Right renal cortex interstitium (tissue), 3 donors: ENCODE data around the gene TOM1L1. TPM values are rescaled to one million over a fixed set of nuclear protein-coding genes. Genes with fewer than 3 reads are reported as not detected.

Source experiments
- DNase-seq, 3 donors: peaks; one replicate each; pipeline ENCODE4 v3.0.0-alpha.2; 2013; ENCODE audit warnings: low read depth in 3 of 3, low spot score in 2 of 3
- polyA plus RNA-seq, 3 donors: library from polyadenylated mRNA; unstranded; fragments of 120-200 nt; gene quantifications; one replicate each; pipeline ENCODE4 v1.2.1, GENCODE V29; 2013; ENCODE audit not compliant: insufficient read length in 3 of 3

Gene TOM1L1
- polyA plus RNA-seq, 3 donors = 104 to 116 (median 105) TPM

DNA sequence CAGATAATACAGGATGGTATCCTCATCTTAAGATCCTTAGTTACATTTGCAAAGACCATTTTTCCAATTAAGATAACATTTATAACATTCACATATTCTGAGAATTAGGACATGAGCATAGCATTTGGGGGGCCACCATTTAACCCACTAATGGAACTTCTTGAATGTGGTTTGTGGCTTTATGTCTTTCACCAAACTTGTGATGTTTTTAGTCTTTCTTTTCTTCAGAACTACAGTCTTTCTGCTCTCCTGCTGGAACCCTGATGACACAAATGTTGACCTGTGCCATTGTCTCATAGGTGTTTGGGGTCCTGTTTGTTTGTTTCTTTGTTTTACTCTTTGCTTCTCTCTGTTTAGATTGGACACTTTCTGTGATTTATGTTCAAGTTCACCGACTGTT, 44.6 kb downstream of the TOM1L1 start:
- DNase-seq = no peak

- no peak for DNase-seq
These were observed 45.0 kb downstream of the TOM1L1 start for GRCh38 chr17:54945671-54946070.

- no peak for DNase-seq
These were observed 46.7 kb downstream of the TOM1L1 start for GRCh38 chr17:54947396-54947795.

DNA sequence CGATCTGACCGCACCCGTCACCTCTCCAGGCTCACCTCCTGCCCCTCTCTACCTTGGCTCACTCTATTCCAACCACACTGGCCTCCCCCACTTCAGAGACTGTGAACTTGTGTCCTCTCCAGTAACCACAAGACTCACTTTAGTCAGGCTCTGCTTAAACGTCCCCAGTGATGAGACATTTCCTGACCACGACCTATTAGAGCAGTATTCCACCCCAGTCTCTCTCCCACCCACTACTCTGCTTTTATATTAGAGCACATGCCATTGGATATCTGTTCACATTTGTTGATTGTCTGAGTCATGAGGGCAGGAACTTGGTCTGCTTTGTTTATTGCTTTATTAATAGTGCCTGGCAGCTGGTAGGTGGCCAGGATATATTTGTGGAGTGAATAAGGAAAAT, 47.7 kb downstream of the TOM1L1 start:
- no peak for DNase-seq

- DNase-seq = no peak
These were observed 49.5 kb downstream of the TOM1L1 start for GRCh38 chr17:54950116-54950515.

DNA sequence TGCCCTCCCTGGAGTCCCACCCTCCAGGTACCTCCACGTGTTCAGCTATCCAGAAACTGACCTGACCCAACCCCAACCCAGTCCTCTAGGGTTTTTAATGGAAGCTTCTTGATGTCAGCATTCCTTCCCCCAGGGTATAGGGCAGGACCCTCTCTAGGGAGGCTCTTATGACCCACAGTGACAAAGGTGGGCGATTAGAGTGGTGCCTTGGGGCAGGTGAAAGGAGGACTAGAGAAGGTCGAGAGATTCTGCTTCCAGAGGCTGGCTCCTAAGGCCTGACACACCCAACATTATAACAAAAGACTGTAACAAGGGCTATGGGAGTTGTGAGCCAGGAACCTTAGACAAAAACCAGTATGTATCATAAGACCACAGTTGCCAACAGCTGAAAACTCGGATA, 50.6 kb downstream of the TOM1L1 start:
- DNase-seq = no peak

- DNase-seq = no peak
These were observed 56.1 kb downstream of the TOM1L1 start for GRCh38 chr17:54956791-54957190.

- DNase-seq = peak; percentile 21 to 45 (median 41)
These were observed 67.1 kb downstream of the TOM1L1 start for GRCh38 chr17:54967621-54968261.

DNA sequence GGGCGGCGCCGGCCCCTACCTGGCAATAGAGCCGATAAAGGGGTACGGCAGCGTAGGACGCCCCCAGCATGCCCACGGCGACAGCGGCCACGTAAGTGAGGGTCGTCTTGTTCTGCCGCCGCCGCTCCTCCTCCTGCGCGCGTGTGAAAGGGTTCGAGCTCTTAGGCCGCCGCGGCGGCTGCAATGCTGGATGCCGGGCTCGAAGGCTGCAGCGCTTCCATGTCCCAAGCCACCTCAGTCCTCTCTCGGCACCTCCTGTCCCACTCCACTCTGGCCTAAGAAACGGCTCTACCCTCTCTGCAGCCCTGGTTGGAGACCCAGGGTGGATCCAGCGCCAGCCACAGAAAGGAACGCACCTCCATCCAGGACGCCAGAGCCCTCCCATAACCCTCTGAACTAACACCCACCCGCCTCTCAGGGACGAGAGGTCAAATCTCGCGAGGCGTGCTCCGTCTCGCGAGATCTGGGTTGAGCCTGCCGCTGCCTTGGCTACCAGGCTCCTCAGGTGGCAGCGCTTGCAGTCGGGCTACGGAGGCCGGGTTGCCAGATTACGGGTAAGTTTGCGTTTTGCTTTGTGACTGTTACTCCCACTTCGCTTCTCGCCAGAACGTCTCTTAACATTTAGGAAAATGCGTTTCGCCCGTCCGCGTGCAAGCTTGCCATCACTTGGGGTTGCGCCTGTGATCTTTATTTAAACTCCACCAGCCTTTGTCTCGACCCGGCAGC, 67.8 kb downstream of the TOM1L1 start, which contains the start of the genes COX11 and STXBP4:
TSS of gene COX11 (minus strand) at position 393 of the 726 bp plus-strand sequence. CDS start at position 385, 8 bp downstream.
TSS of gene STXBP4 (plus strand) at position 504 of the 726 bp plus-strand sequence. CDS start 17,455 bp downstream, outside the sequence.
- peak; percentile 94 to 97 (median 95) for DNase-seq

- no peak for DNase-seq
These were observed 68.3 kb downstream of the TOM1L1 start for GRCh38 chr17:54968988-54969332.

GRCh38 chr17:54969658-54970572, 69.3 kb downstream of the TOM1L1 start:
- DNase-seq = no peak

- DNase-seq = no peak
These were observed 70.5 kb downstream of the TOM1L1 start for GRCh38 chr17:54971147-54971546.

- no peak for DNase-seq
These were observed 71.2 kb downstream of the TOM1L1 start for GRCh38 chr17:54971901-54972300.

DNA sequence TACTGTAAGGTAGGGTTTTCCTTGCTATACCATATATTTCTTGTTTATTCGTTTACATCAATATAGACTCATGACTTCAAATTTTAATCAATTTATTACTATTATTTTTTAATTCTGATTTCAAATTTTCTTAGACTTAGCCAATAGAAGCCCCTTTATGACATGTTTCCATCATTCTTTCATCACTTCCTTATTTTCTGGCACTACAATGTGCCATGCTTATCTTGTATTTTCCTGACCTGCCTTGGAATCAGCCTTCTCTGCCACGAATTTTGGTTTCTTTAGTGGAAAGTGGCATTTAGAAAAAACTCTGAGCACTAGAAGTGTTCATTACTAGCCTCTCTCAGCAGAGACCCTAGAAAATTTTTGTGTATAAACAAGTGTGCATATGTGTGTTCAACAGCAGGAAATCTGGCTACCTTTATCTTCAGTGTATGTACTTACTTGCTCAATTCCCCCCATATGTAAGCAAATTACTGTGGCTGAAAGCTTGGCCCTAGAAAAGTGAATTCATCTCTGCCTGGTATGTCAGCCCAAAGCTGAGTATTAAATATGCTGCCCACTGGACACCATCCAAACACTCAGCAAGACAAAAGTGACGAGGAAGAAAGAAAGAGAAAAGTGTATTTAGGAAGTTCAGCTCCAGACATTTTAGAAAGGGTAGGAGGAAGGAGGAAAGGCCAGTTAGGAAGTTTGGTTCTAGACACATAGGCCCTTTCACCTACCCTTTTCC, 71.9 kb downstream of the TOM1L1 start:
- DNase-seq = no peak

GRCh38 chr17:54974759-54975158, 74.1 kb downstream of the TOM1L1 start:
- DNase-seq = no peak

DNA sequence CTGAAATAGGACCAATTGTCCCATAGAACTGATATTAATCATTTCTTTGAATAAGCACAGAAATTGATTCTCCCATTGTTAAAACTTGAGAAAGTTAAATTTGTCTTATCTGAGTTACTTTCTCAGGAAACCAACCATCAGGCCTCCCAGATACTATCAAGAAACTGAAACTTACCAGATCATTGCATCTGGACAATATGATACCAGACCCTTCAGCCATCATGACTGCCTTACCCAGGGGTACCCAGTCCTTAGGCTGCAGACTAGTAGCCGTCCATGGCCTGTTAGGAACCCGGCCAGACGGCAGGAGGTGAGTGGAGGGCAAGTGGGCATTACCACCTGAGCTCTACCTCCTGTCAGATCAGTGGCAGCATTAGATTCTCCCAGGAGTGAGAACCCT, 75.7 kb downstream of the TOM1L1 start:
- DNase-seq = no peak

- DNase-seq = no peak
These were observed 77.1 kb downstream of the TOM1L1 start for GRCh38 chr17:54977744-54978143.

DNA sequence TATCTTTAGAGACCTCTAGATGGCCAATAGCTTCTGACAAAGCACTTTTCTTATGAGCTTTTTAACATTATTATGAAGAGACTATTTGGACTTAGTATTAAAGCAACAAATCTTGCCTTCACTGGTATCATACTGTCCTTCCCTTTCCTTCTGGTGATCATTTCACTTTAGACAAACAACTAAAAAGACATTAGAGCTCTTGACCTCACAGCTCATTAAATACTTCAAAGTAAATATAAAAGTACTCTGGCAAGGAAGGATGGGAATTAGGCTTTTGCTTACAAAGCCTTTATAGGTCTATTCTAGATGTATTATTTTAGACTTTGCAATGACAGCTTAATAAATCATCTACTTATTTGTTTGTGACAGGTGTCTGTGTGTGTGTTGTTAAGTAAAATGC, 79.0 kb downstream of the TOM1L1 start:
- no peak for DNase-seq

DNA sequence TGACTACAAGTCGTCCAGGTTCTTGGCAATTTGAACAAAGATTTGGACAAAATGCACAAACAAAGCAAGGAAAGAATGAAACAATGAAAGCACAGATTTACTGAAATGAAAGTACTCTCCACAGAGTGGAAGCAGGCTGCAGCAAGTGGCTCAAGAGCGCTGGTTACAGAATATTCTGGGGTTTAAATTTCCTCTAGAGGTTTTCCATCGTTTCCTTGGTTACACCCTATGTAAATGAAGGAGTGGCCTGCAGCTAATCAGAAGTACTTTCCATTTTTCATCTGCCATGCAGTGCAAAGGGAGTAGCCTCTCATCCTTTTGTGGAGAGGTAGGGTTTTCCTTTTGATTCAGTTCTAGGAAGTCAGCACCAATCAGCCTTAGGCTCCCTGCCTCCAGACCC, 79.7 kb downstream of the TOM1L1 start:
- no peak for DNase-seq

DNA sequence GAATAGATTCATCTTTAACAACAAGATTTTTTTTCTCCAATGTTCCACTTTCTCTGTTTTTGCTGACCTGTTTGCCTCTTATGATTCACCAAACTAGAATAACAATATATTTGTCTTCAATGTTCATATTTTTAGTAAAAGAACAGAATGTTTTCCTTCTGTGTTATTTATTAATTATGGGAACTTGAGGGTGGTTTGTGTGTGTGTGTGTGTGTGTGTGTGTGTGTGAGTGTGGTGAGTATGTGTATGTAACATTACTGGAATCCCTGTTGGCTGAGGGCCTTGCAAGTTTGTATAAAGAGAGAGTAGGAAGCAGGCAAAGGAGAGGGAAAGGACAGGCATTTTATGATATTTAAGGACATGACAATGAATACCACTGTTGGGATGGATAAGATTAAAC, 81.7 kb downstream of the TOM1L1 start:
- no peak for DNase-seq

DNA sequence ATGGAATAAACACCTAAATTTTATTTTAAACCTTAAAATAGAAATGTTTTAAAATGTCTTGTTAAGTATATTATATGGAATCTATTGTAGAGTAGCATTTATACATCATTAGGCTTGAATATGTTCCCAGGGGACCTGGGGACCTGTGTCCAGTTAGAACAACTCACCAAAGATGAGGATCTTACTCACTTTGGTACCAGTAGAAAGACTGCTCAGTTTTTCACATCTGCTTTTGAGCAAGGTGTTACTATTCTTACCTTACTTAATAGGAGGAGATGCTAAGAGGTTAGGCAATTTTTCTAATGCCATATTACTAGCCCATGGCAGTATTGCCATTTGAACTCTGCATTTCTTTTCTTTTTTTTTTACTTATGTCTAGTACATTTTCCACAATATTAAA, 82.6 kb downstream of the TOM1L1 start:
- DNase-seq = no peak
